Stimulated activated CD4-positive, alpha-beta T cell treated with anti-CD3 and anti-CD28 coated beads, Interleukin-2, amount 100 ng/mL, for 48 hours (primary cell): ENCODE data around the gene FH.

Experiments used
- DNase-seq, 2 donors: peaks; one replicate each; pipeline ENCODE4 v3.0.0-alpha.2; 2020

FH gene

DNA sequence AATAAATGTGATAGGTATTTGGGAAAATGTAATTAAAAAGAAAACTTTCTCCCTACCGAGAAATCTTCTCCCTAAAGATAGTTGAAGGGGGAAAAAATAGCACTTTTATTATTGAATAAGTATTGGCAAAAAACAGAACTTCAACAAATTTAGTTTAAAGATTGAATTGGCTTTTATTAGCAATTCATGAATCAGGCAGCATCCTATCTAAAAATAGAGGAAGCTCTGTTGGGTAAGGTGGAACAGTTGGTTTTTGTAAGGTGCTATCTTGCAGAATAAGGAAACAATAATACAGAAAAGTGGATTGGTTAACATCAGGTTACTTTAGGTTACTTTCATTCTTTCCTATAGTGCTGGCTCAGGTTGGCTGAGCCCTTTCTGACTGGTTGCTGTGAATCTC is 62.8 kb downstream of the FH start:
- no peak for DNase-seq

DNA sequence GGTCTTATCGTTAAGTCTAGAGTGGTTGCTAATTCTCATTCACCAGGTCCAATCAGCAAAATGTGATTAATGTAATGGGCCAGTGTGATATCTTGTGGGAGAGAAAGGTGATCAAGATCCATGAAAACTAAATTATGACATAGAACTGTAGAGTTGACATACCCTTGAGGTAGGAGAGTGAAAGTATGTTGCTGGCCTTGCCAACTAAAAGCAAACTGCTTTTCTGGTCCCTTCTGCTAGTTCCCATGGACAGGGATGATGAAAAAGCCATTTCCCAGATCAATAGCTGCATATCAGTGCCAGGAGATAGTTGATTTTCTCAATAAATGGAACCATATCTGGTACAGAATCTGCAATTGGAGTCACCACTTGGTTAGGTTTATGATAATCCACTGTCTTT is 65.8 kb downstream of the FH start:
- no peak for DNase-seq

DNA sequence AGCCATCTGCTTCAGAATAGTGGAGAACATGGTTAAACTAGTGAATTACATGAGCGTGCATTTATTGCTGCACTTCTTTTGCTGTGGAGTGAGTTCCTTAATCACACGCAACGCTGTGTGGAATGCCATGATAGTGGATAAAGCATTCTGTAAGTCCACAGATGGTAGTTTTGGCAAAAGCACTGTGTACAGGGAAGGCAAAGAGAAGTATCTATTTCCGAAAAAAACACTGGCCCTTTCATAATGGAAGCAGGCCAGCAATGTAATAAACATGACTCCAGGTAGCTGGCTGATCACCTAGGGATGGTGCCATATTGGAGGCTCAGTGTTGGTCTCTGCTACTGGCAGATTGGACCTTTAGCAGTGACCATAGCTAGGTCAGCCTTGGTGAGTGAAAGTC is 67.6 kb downstream of the FH start:
- DNase-seq: no peak
